Left renal pelvis (tissue), 4 donors: ENCODE measurements around the gene PPP2R5A. TPM values are rescaled to one million over a fixed set of nuclear protein-coding genes. Genes with fewer than 3 reads are reported as not detected.
"Not testable (repeated sequence)": the region's sequence is repeated elsewhere in the genome, so short reads cannot be mapped to it uniquely, and the experiment has no call there.

Source experiments
- DNase-seq, 4 donors: peaks; one replicate each; pipeline ENCODE4 v3.0.0-alpha.2; 2013; ENCODE audit warnings: low read depth in 4 of 4, low spot score in 3 of 4
- polyA plus RNA-seq, 4 donors: library from polyadenylated mRNA; unstranded; fragments of 120-200 nt; gene quantifications; one replicate each; pipeline ENCODE4 v1.2.1, GENCODE V29; 2013; ENCODE audit not compliant: insufficient read length in 4 of 4

The PPP2R5A gene
- polyA plus RNA-seq, 4 donors: 23.5 to 43.1 (median 35.2) TPM

GRCh38 chr1:212294983-212295382 is 9.8 kb downstream of the PPP2R5A start:
- DNase-seq: no peak

- DNase-seq: no peak
These were observed 10.4 kb downstream of the PPP2R5A start for GRCh38 chr1:212295579-212295978.

- no peak for DNase-seq
These were observed 12.1 kb downstream of the PPP2R5A start for GRCh38 chr1:212297338-212297737.

DNA sequence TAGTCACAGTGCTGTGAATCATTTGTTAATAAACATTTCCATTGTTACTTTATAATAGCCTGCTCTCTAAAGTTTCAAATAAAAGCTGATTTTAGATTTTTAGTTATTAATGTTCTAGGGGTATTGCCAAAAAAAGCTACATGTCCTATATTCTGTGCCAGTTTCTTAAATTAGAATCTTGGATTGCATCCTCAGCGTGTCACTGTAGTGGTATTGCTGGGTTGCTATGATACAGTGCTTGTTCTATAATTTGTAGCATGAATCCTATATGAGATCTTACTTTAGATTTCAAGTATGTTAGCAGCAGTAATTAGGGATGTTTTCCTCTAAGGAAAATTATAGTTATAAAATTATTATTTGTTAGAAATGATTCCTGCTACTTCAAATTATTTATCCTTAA is 16.4 kb downstream of the PPP2R5A start:
- no peak for DNase-seq

DNA sequence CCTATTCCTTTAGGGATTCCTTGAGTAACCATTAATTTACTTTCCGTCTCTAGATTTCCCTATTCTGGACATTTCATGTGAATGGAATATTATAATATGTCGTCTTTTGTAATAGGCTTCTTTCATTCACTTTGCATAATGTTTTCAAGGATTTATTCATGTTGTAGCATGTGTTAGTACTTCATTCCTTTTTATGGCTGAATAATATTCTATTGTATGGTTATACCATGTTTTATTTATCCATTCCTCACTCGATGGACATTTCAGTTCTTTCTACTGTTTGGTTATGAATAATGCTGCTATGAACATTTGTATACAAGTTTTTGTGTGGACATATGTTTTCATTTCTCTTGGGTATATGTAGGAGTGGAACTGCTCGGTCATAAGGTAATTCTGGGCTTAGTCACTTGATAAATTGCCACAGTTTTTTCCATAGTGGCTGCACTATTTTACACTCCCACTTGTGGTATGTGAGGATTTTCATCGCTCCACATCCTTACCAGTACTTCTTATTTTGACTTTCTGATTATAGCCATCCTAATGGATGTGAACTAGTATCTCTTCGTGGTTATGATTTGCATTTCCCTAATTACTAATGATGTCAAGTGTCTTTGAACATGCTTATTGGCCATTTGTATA is 17.7 kb downstream of the PPP2R5A start:
- no peak for DNase-seq

- no peak for DNase-seq
These were observed 20.1 kb downstream of the PPP2R5A start for GRCh38 chr1:212305342-212305741.

- not testable (repeated sequence) for DNase-seq
These were observed 20.8 kb downstream of the PPP2R5A start for GRCh38 chr1:212305984-212306452.

- no peak for DNase-seq
These were observed 24.8 kb downstream of the PPP2R5A start for GRCh38 chr1:212309967-212310366.

DNA sequence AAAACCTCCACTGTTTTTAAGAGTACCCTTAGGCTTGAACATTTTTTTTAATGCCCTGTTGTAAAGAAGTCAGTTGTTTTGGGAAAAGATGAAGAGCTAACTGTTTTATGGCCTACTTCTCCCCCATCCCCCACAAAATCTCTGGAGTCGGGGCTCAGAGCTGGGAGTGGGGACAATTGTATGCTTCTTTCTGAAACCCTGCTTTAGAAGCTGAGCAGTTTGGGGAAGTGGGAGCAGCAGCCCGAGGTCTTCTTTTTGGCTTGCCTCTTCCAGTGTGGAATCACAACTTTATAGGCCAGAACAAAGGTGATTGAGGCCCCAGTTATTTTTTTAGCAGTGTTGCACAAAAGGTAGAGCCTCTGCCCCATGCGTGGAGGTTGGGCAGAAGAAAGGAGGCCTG is 25.2 kb downstream of the PPP2R5A start:
- DNase-seq: no peak

- DNase-seq: no peak
These were observed 26.8 kb downstream of the PPP2R5A start for GRCh38 chr1:212311836-212312497.

- DNase-seq: no peak
These were observed 28.4 kb downstream of the PPP2R5A start for GRCh38 chr1:212313616-212314015.

- no peak for DNase-seq
These were observed 30.0 kb downstream of the PPP2R5A start for GRCh38 chr1:212315184-212315583.

- no peak for DNase-seq
These were observed 30.7 kb downstream of the PPP2R5A start for GRCh38 chr1:212315907-212316306.

GRCh38 chr1:212317916-212318315 is 32.7 kb downstream of the PPP2R5A start:
- DNase-seq: no peak

GRCh38 chr1:212321031-212321430 is 35.8 kb downstream of the PPP2R5A start:
- DNase-seq: not testable (repeated sequence)

GRCh38 chr1:212323066-212323465 is 37.9 kb downstream of the PPP2R5A start:
- no peak for DNase-seq

- no peak for DNase-seq
These were observed 41.3 kb downstream of the PPP2R5A start for GRCh38 chr1:212326541-212326940.

- no peak for DNase-seq
These were observed 43.0 kb downstream of the PPP2R5A start for GRCh38 chr1:212328248-212328647.

- no peak for DNase-seq
These were observed 43.9 kb downstream of the PPP2R5A start for GRCh38 chr1:212329105-212329504.

DNA sequence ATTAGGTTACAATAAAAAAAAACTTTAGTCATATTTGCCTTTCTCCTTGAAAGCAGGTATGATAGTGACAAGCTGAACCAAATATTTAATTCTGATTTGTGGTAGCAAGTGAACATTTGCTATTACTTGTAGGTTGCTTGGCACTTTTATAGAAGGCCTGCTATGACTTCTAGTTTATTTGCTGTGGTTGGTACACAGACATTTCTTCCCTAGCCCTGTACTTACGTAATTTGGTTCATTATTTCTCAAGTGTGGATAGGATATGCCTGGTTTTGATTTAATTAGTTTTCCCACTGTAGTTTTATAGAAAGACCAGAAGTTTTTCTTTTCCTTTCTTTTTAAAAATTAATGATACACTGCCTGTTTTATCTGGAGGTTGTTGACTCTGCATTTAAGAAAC is 55.9 kb downstream of the PPP2R5A start:
- no peak for DNase-seq

GRCh38 chr1:212344905-212345304 is 59.7 kb downstream of the PPP2R5A start:
- DNase-seq: no peak

DNA sequence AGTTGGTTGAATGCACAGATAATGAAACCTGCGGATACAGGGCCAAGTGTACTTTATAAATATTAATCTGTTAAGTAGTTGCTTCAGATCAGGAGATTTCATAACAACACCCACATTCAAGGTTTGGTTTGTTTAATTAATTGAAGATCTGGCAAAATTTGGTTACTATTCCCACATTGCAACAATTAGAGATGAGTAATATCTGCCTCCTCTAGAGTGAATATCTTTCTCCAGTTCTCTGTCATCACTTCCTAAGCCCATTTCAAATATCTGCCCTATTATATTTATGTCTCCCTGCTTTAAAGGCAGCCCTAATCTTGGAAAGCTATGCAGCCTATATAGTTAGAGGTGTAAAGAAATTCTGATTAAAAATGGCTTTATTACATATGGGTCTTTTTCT is 61.4 kb downstream of the PPP2R5A start:
- no peak for DNase-seq
